Kidney epithelial cell (primary cell): Measurements from ENCODE around the gene IFNA13. TPM values are rescaled to one million over a fixed set of nuclear protein-coding genes. Genes with fewer than 3 reads are reported as not detected.

Experiments
- DNase-seq: peaks from one replicate; pipeline ENCODE4 v3.0.0-alpha.2; 2010; ENCODE audit warnings: low read depth
- H3K27me3 ChIP-seq: 2 replicates; pipeline ENCODE4 v1.6.0; 2011; ENCODE audit warnings: low read length; ENCODE audit not compliant: control insufficient read depth, insufficient read depth
- H3K36me3 ChIP-seq: 2 replicates; pipeline ENCODE4 v1.5.1; 2011; ENCODE audit warnings: low read length; ENCODE audit not compliant: control insufficient read depth, insufficient read depth
- H3K4me3 ChIP-seq: 2 replicates; pipeline ENCODE4 v1.5.1; 2011; ENCODE audit warnings: low read depth, mild to moderate bottlenecking, control low read depth, low read length
- total RNA-seq: library from RNA; depleted of rRNA; stranded (reverse); fragments of >200 nt; gene quantifications from 2 replicates; pipeline ENCODE4 v1.2.3, GENCODE V29; 2015
- TF ChIP-seq, protein P1 (sequence below): IDR thresholded peaks from 2 replicates; pipeline ENCODE4 v1.5.1; 2011; ENCODE audit warnings: mild to moderate bottlenecking, moderate library complexity, low read length, control low read depth, inconsistent platforms; ENCODE audit not compliant: insufficient read depth, poor library complexity, severe bottlenecking

IFNA13 gene
- total RNA-seq, 1 donor from 2014 or later = not detected

DNA sequence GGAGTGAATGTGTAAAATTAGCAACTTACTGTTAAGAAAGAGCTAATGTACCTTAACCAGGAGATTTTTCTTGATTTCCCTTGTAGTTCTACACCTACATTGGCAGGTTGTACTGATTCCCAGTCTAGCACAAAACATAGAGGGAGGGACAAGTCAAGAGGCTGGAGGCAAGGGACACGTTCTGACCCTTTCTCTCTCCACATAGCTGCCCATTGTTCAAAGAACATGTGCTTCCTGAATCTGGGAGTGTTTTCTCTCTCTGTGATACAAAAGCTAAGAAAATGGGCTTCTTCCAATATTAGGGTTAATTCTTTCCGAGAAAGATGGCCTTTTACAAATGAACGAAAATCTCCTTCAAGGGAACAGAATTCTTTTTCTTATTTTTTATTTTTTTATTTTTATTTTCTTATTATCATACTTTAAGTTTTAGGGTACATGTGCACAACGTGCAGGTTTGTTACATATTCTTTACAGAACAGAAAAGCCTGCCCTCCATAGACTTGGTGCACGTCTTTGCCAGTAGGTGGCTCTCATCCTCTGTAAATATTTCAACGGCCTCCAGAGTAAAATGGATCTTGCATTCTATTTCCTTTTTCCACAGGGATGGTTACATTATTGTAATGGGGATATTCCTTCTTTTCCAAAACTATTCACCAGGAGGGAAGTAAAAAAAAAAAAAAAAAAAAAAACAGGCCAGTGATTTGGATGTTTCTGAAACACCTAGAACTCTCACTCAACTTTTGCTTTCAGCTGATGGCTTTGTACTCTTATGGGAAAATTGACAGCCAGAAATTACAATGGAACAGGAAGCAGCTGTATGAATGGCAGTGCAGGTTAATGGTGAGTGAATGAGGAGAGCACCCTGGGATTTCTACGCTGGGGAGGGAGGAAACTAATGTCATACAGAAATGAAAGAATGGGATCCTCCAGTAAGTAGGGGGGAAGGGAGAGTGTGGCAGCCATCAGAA is 49.6 kb downstream of the IFNA13 start:
- no peak overlapping the region for H3K4me3 ChIP-seq
- no peaks in the 10 kb centered on the region for H3K36me3 ChIP-seq
- DNase-seq = no peak
- TF ChIP-seq, protein P1, sequence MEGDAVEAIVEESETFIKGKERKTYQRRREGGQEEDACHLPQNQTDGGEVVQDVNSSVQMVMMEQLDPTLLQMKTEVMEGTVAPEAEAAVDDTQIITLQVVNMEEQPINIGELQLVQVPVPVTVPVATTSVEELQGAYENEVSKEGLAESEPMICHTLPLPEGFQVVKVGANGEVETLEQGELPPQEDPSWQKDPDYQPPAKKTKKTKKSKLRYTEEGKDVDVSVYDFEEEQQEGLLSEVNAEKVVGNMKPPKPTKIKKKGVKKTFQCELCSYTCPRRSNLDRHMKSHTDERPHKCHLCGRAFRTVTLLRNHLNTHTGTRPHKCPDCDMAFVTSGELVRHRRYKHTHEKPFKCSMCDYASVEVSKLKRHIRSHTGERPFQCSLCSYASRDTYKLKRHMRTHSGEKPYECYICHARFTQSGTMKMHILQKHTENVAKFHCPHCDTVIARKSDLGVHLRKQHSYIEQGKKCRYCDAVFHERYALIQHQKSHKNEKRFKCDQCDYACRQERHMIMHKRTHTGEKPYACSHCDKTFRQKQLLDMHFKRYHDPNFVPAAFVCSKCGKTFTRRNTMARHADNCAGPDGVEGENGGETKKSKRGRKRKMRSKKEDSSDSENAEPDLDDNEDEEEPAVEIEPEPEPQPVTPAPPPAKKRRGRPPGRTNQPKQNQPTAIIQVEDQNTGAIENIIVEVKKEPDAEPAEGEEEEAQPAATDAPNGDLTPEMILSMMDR = peak; percentile 75
- H3K27me3 ChIP-seq = no peaks in the 10 kb centered on the region

Other genes with a start within 250 kb of the IFNA13 start
- not detected in 2 replicates for gene IFNW1, start 226.2 kb downstream of the IFNA13 start, total RNA-seq
- gene IFNA21, start 201.4 kb downstream of the IFNA13 start, total RNA-seq = not detected in 2 replicates
- not detected in 2 replicates for gene IFNA4, start 180.5 kb downstream of the IFNA13 start, total RNA-seq
- not detected in 2 replicates for gene IFNA7, start 165.9 kb downstream of the IFNA13 start, total RNA-seq
- not detected in 2 replicates for gene IFNA10, start 160.9 kb downstream of the IFNA13 start, total RNA-seq
- not detected in 2 replicates for gene IFNA16, start 150.7 kb downstream of the IFNA13 start, total RNA-seq
- gene IFNA17, start 139.8 kb downstream of the IFNA13 start, total RNA-seq = not detected in 2 replicates
- not detected in 2 replicates for gene IFNA14, start 128.1 kb downstream of the IFNA13 start, total RNA-seq
- gene IFNA5, start 62.7 kb downstream of the IFNA13 start, total RNA-seq = not detected in 2 replicates
- gene KLHL9, start 32.7 kb downstream of the IFNA13 start, total RNA-seq = 26.8 and 28.3 TPM in 2 replicates
- gene IFNA6, start 17.2 kb downstream of the IFNA13 start, total RNA-seq = not detected in 2 replicates
- gene IFNA2, start 17.3 kb upstream of the IFNA13 start, total RNA-seq = not detected in 2 replicates
- not detected in 2 replicates for gene IFNA8, start 41.1 kb upstream of the IFNA13 start, total RNA-seq
- not detected in 2 replicates for gene IFNA1, start 72.4 kb upstream of the IFNA13 start, total RNA-seq
- 0.34 and 1.0 TPM in 2 replicates for gene IFNE, start 114.3 kb upstream of the IFNA13 start, total RNA-seq